ENCODE results near the gene LRRC73.

DNA sequence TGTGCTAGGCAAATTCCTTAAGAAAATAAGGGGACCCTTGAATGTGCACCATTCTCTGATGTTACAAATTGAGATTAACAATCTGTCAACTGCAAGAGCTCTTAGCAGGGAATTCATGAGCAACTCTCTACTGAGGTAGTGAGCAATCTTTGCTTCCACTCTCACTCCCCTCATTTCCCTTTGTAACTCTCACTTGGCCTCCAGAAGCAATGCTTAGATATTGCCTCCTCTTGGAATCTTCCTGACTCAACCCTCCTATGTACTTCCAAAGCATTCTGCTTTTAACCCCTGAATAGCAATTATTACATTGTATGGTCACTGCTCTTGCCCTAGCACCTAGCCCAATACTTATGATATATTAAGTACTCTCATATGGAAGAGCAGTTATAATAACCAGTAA lies 49.2 kb upstream of the LRRC73 start:
- TF ChIP-seq POLR2AphosphoS5 (IDR thresholded peaks at IDR 0.05; ENCODE audit: low read depth, low read length) (no peak), TAF1 (IDR thresholded peaks at IDR 0.05; ENCODE audit: borderline replicate concordance, low read depth, low read length) (no peak), POLR2A (IDR thresholded peaks at IDR 0.05; ENCODE audit: low read depth, low read length) (no peak)
